22Rv1 (cell line): ENCODE results near the gene SPIN1.

Experiments
- H3K27ac ChIP-seq: fragments of 450-650 bp; 2 replicates; pipeline ENCODE4 v1.5.1; 2017
- CTCF ChIP-seq: fragments of 450-650 bp; IDR thresholded peaks from 2 replicates; pipeline ENCODE4 v1.5.1; 2017; ENCODE audit warnings: mild to moderate bottlenecking
- ZFX ChIP-seq: fragments of 450-650 bp; IDR thresholded peaks from 2 replicates; pipeline ENCODE4 v1.6.1; 2017; ENCODE audit warnings: antibody characterized with exemption, borderline replicate concordance

The SPIN1 gene

DNA sequence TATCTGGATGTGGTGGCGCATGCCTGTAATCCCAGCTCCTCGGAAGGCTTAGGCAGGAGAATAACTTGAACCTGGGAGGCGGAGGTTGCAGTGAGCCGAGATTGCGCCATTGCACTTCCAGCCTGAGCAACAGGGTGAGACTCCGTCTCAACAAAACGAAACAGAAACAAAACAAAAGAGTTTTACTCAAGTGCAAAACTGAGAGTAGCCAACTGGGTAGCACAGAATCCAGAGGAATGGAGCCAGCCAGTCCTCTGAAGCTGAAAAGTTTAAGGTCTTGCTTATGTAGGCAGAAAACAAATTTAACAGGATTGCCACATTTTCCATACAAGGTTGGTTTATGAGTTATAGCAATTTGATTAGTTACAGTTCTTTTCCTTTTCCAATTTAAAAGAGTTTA lies 32.0 kb downstream of the SPIN1 start:
- no peak overlapping the region for H3K27ac ChIP-seq
- TF ChIP-seq CTCF (no peak), ZFX (no peak)

DNA sequence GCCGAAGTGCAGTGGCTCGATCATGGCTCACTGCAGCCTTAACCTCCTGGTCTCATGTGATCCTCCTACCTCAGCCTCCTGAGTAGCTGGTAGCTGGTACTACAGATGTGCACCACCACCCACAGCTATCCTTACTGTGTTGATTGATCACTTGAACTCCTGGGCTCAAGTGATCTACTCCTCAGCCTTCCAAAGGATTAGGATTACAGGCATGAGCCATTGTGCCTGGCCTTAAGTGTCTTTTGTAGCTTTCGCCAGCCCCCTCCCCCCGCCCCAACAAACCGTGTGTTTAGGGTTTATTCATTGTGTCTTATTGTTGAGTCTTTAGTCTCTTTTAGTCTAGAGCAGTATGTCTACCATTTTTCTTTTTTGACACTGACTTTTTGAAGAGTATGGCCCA lies 33.1 kb downstream of the SPIN1 start:
- H3K27ac ChIP-seq = no peak overlapping the region
- TF ChIP-seq ZFX = no peak
- no peak for TF ChIP-seq CTCF

DNA sequence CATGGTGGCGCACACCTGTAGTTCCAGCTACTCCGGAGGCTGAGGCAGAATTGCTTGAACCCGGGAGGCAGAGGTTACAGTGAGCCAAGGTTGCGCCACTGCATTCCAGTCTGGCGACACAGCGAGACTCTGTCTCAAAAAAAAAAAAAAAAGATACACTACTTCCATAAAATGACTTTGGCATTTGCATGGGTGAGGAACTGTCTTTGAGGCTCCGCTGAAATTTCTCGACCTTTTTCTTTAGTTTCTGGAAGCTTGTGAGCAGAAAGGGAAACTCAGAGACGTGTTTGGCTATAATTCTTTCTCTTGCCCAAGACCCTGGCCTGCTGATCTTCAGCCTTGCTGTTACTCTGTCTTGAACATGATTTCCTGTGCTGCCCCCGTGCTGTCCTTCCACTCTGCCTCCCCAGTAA lies 37.3 kb downstream of the SPIN1 start:
- TF ChIP-seq CTCF (no peak), ZFX (no peak)
- H3K27ac ChIP-seq = no peak overlapping the region

- TF ChIP-seq ZFX = no peak
- no peak for TF ChIP-seq CTCF
- H3K27ac ChIP-seq = no peak overlapping the region
Measured at GRCh38 chr9:88426651-88427050, 38.4 kb downstream of the SPIN1 start.

DNA sequence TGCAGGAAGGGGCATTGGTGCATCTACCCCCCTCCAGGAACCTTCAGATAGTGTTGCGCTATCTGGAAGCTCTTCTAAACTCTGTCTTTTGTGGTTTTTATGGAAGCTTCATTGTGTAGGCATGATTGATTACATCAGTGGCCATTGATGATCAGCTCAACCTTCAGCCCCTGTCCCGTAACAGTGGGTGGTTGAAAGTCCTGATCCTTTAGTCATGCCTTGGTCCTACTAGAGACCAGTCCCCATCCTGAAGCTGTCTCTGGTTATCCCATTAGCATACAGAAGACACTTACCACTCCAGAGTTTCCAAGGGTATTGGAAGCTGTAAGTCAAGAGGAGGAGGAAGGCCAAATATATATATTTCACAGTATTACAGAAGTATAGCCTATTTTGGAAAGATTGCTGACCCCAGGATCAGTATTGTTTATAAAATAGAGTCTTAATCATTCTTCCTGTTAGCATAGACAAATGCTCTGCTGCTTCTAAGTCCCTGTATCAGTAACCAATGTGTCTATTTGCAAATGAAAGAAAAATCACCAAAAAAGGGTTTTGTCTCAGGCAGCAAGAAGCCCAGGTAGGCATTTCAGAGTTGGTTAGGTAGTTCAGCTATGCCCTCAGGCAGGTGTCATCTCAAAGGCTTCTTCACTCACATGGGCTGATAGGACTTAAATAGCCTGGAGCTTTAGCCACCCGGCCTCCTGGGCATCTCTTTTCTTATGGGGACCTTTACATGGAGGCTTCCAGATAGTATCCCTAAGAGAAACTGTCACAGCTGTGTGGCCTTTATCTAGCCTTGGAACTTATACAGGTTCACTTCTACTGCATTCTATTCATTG lies 41.6 kb downstream of the SPIN1 start:
- no peak for TF ChIP-seq CTCF
- no peak for TF ChIP-seq ZFX
- no peak overlapping the region for H3K27ac ChIP-seq

DNA sequence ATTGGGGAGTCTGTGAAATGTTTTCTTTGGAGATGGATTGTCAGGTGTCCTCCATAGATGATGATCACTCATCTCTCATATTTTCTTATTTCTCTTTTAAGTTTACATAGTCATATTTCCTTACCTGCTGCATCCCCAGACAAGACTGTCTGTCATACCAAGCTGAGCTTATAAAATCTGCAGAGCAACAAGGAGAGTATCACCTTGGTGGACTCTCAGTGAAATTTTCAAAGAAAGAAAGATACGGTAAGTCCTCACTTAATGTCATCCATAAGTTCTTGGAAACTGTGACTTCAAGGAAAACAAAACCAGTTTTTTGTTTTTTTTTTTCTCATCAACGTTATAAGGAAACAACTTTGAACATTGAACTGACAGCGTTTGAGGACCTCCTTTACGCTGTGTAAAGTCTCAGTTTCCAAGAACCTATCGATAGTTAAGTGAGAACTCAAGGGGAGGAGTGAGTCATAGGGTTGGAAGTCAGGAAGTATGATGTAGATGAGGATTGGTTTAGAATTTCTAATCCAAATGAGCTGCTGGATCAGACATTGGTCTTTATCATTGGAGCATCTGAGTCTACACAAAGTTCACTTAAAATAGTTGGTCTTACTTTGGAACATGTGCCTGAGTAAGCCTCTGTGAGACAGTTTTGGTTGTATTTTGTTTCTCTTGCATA lies 45.5 kb downstream of the SPIN1 start:
- TF ChIP-seq ZFX (no peak), CTCF (no peak)

GRCh38 chr9:88435336-88435735 lies 47.1 kb downstream of the SPIN1 start:
- TF ChIP-seq ZFX = no peak
- TF ChIP-seq CTCF = no peak
- peak overlapping the region; percentile 40 for H3K27ac ChIP-seq

More for the DNA sequence above, 45.5 kb downstream of the SPIN1 start:
- H3K27ac ChIP-seq = no peak overlapping the region
